Eye (tissue), 1 donor: ENCODE results near the gene HIPK2.

Experiments
- DNase-seq: peaks from one replicate; pipeline ENCODE4 v3.0.0-alpha.2; 2015

The HIPK2 gene

DNA sequence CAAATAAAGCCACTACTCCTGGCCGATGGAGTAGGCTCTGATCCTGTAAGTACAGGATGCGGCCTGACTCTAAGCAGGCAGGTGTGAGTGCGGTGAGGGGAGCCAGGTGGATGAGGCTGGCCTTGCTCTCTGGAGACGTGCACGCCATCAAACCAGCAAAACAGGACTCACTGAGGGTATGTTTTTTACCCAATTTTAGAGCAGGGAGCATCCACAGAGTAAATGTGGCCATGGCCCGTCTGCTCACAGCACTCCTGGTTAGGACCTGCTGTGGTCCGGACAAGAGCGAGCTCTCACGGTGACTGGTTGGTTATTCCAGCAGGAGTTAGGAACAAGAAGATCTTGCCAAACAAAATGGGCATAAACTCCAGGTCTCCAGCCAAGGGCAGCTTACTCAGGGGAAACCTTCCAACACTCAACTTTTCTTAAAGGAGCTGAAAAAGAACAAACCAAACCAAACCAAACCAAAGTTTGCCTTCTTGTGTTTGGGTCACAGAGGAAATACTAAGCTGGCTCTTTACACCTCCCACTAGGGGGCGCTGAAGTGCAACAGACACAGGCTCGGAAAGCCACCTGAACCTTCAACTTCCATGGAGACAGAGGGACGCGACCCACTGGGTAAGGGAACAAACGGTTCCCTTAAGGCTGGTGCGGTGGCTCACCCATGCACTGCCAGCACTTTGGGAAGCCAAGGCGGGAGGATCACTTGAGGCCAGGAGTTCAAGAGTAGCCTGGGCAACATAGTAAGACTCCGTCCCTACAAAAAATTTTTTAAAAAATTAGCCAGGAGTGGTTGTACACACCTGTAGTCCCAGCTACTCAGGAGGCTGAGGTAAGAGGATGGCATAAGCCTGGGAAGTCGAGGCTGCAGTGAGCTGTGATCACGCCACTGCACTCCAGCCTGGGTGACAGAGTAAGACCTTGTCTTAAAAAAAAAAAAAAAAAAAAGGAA lies 131.9 kb downstream of the HIPK2 start:
- peak; percentile 95 for DNase-seq

DNA sequence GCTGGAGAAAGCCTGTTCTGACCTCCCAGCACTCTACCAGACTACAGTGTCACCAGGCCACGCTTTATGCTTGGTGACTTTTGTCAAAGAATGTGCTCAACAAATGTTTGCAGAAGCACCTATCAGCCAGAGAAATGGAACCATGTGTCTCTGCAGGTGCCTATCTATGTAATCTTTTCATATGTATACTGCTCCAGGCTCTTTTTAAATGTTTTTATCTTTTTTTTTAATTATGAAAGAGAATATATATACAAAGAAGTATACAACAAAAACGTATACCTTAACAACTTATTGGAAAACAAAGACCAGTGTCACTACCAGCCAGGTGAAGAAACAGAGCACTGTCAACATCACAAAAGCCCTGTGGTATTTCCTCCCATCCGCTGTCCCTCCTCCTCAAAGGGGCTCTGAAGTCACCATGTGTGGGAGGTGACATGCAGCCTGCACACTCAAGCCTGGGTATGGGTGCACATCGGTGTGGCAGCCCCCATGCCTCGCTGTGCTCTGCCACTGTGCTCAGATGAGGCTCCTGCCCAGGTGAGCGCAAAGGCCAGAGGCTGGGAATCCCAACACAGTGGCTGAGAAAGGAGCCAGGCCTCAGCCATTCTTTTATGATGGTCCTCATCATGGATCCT lies 133.7 kb downstream of the HIPK2 start:
- no peak for DNase-seq

DNA sequence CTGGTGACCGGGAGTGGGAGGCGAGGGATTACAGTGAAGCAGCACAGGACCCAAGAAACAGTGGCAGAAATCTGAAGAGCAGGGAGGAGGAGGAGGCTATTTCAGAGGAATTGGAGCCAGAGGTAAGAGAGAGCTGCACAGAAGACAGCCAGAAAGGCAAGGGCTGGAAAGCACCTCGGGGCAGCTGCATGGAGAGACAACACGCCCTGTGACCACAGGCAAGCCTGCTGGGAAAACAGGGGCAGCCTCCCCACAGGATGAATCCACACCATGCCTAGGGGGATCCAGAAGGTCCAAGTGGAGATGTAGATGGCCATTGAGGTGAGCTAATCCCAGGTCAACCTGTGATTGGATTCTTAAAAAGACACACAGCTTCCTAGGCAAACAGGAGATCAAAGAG lies 135.5 kb downstream of the HIPK2 start:
- no peak for DNase-seq

- no peak for DNase-seq
These were observed 136.3 kb downstream of the HIPK2 start for GRCh38 chr7:139641337-139641992.

GRCh38 chr7:139640681-139641080 lies 137.1 kb downstream of the HIPK2 start:
- DNase-seq: no peak

GRCh38 chr7:139639563-139639962 lies 138.2 kb downstream of the HIPK2 start:
- no peak for DNase-seq

- DNase-seq: peak; percentile 67
These were observed 142.1 kb downstream of the HIPK2 start for GRCh38 chr7:139635526-139636302.

DNA sequence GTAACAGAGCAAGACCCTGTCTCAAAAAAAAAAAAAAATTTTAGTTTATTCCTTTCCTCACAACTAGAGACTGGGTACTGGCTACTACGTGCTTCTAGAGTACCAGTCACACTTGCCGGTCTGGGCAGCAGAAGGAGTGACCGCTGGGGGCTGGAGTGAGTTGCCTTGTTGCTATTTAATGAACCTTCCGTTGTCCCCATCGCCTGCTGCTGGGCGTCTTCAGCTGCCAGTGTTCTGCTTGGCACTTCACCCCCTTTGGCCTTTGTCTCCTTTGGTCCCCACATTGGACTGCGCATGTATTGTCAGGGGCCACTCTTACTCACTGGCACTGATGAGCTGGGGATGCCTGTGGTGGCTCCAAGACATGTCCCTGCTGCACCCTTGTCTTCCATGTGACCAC lies 143.7 kb downstream of the HIPK2 start:
- DNase-seq: no peak

DNA sequence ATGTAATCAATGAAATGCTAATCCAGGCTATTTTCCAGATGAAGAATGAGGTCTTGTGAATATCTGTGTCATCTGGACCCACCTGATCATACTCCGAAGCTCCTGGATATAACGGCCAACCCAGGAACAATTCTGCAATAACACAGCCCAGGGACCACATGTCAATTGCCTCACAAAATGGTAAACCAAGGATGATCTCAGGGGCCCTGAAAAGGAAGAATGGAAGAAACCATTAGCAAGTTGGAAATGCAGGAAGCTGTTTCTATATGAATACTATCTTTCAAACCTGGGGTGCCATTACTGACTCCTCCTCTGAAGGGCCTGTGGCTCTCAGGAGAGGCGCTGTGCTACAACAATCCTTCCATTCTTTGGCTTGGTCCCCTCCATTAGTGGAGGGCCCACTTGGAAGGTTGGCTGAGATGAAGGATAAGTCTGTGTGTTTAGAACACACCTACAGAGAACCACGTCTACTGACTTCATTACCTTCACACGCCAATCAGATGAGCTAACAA lies 146.2 kb downstream of the HIPK2 start:
- no peak for DNase-seq

GRCh38 chr7:139630643-139631519 lies 146.9 kb downstream of the HIPK2 start:
- no peak for DNase-seq

DNA sequence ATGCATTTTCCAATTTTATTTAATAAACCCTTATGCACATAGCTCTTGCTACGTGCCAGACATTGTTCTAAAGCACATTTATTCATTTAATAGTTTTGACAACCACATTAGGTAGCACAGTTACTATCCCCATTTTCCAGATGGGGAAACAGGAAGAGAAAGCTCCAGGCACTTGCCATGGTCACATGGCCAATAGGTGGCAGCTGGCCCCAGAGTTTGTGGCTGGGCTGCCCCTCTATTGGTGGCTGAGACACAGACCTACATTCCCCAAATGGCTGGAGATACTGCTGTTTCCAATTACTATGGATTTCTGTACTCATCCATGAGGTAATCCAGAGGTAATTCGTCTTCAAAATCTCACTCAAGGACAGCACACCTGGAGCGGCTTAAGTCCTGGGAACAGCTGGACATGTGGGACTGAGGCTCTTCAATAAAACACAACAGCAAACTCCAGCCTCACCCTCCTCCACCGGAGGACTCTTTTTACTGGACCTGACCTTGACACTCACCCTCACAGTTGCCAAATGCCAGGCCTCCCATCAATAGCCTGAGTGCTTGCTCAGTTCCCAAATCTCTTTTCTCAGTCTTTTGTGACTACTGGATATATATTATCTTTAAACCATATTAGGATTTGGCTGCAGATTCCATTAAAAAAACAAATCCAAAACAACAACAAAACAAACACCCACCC lies 148.3 kb downstream of the HIPK2 start:
- DNase-seq: peak; percentile 4

DNA sequence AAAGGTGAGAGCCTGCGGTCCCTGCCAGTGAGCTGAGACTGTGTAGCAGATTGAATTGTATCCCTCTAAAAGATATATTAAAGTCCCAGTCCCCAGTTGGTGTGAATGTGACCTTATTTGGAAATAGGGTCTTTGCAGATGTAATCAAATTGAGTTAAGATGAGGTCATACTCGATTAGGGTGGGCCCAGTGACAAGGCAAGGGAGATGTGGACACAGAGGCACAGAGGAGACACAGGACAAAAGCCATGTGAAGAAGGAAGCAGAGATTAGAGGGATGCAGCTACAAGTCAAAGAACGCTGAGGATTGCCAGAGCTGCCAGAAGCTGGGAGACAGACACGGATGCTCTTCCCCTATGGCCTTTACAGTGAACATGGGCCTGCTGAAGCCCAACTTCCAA lies 150.0 kb downstream of the HIPK2 start:
- DNase-seq: no peak

- no peak for DNase-seq
These were observed 151.0 kb downstream of the HIPK2 start for GRCh38 chr7:139626817-139627216.

- DNase-seq: no peak
These were observed 154.3 kb downstream of the HIPK2 start for GRCh38 chr7:139623518-139623917.

GRCh38 chr7:139620676-139621344 lies 157.0 kb downstream of the HIPK2 start:
- DNase-seq: no peak

- peak; percentile 60 for DNase-seq
These were observed 158.5 kb downstream of the HIPK2 start for GRCh38 chr7:139619367-139619657.

DNA sequence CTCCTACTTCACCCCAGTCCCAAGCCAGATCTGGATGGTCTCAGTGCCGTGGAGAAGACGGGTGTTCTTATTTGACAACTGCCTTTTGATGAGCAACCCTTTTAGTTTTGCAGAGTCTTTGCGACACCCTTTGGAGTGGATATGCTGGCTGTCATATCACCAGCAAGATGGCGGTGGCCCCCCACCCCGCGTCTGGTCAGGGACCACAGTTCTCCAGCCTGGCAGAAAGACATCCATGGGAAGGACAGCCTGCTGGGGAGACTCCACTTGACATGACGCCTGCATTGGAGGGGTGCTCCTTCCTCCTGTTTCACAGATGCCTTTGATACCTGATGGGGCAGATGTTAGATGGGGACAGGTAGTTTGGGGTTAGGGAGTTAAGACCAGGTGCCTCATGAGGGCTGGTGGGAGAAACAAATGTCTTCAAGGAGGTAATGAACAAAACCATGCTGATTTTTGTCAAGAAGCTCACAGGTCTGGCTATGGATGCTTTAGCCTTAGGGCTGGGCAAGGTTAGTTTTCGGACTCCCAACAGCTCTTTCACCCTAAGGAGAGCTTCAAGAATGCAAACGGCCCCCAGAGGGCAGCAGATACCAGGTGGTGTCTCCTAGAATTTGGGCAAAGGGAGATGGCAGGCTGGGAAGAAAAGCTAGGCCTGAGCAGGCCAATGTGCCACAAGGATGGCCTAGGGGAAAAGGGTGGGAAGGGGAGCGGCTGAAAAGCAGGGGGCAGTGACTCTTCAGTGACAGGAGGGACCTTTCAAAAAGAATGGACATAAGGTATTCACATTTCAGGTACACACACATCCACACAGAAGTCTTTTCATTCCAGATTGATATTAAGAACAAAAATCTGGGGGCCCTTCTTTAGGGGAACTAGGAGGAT lies 159.1 kb downstream of the HIPK2 start:
- DNase-seq: peak; percentile 58

DNA sequence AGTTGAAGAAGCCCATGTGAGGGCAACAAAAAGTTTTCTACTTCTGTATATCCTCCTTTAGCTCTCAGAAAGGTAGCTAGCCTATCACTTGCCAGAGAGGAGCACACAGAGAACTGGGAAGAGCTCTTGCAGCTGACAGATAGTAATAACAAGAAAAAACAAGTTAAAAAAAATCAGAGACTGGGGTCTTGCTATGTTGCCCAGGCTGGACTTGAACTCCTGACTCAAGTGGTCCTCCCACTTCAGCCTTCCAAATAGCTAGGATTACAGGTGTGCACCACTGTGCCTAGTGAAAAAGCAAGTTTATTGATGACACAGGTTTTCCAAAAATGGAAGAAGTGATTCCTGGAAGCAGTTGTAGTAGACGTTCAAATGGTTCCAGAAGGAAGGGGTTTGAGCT lies 160.7 kb downstream of the HIPK2 start:
- DNase-seq: no peak

DNA sequence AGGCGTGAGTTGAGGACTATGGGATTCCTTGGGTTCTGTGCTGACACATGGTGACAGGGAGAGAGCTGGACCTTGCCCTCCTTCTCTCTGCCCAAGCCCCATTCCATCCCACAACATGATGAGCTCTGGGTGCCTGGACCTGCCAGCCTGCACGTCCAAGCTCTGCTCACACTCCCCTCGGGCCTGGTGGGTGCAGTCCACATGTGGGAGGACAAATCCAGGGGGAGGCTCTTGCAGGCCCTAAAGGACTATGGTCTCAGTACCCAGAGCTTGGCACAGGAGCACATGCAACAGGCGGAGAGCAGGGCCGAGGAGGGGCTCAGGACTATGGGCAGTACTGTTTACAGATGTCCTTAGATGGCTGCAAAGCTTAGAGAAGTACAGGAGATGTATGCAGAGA lies 162.9 kb downstream of the HIPK2 start:
- no peak for DNase-seq

GRCh38 chr7:139613971-139614411 lies 163.8 kb downstream of the HIPK2 start:
- no peak for DNase-seq
